Endothelial cell of umbilical vein (primary cell): ENCODE data around the gene ACAD10.

Experiments used
- EZH2 ChIP-seq: IDR thresholded peaks from 2 replicates; pipeline ENCODE4 v1.6.1; 2012; ENCODE audit warnings: borderline replicate concordance, low read depth, mild to moderate bottlenecking, moderate library complexity, low read length, inconsistent platforms; ENCODE audit not compliant: severe bottlenecking
- FOS ChIP-seq: IDR thresholded peaks from 2 replicates; pipeline ENCODE4 v1.6.1; 2011; ENCODE audit warnings: mild to moderate bottlenecking, low read length, moderate library complexity, borderline replicate concordance; ENCODE audit not compliant: insufficient read depth
- JUN ChIP-seq: IDR thresholded peaks from 2 replicates; pipeline ENCODE4 v1.6.1; 2011; ENCODE audit warnings: borderline replicate concordance, low read depth; ENCODE audit not compliant: insufficient read length, insufficient read depth
- MYC ChIP-seq: IDR thresholded peaks from one replicate; pipeline ENCODE4 v1.6.1; 2011; ENCODE audit warnings: mild to moderate bottlenecking, low read depth, low read length
- POLR2A ChIP-seq: IDR thresholded peaks from 2 replicates; pipeline ENCODE4 v1.6.1; 2012; ENCODE audit warnings: low read depth, mild to moderate bottlenecking, control low read depth, low read length
- POLR2AphosphoS5 ChIP-seq: IDR thresholded peaks from 2 replicates; pipeline ENCODE4 v1.6.1; 2012; ENCODE audit warnings: low read depth, mild to moderate bottlenecking, control low read depth, low read length, moderate library complexity; ENCODE audit not compliant: insufficient read depth
- TF ChIP-seq, protein P1 (sequence below), 2 donors: IDR thresholded peaks; 1 replicate in 1 of 2; 2 replicates in 1 of 2; pipeline ENCODE4 v1.5.1; 2011; ENCODE audit warnings: low read length in 2 of 2, mild to moderate bottlenecking in 2 of 2, moderate library complexity in 2 of 2, control low read depth in 1 of 2, inconsistent platforms in 1 of 2, low read depth in 1 of 2; ENCODE audit not compliant: insufficient read depth in 1 of 2; ENCODE audit errors: extremely low read depth in 1 of 2
- TF ChIP-seq, protein P2 (sequence below): IDR thresholded peaks from 2 replicates; pipeline ENCODE4 v1.6.1; 2011; ENCODE audit not compliant: insufficient read depth, insufficient read length

DNA sequence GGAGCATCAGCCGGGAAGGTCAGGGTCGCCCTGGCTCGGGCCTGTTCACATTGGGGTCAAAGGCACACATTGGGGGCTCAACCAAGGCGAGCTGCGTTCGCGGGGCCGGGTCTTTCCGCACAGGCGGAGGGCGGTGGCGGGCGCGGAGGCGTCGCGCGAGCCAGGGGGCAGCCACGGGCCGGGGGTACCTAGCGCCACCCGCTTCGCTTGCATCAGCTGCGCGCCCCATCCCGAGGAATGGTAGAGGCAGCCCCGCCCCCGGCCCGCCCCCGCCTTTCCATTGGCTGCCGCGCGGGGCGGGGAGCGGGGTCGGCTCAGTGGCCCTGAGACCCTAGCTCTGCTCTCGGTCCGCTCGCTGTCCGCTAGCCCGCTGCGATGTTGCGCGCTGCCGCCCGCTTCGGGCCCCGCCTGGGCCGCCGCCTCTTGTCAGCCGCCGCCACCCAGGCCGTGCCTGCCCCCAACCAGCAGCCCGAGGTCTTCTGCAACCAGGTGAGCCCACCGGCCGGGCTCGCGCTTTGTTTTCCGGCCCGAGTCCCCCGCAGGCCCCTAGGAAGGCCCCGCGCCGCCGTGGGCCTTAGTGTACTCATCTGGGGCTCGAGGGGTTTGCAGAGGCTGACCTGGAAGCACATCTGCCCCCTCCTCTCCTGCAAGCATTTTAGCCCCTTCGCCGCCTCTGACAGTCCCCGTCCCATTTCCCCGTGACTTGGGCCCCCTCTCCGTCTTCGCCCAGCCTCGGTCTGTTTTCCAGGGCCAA is 80.9 kb downstream of the ACAD10 start, which contains the start of gene ALDH2:
- TF ChIP-seq FOS (no peak), JUN (no peak), POLR2A (peak; percentile 82), POLR2AphosphoS5 (peak; percentile 79), EZH2 (no peak), MYC (no peak)
- TF ChIP-seq, protein P1, sequence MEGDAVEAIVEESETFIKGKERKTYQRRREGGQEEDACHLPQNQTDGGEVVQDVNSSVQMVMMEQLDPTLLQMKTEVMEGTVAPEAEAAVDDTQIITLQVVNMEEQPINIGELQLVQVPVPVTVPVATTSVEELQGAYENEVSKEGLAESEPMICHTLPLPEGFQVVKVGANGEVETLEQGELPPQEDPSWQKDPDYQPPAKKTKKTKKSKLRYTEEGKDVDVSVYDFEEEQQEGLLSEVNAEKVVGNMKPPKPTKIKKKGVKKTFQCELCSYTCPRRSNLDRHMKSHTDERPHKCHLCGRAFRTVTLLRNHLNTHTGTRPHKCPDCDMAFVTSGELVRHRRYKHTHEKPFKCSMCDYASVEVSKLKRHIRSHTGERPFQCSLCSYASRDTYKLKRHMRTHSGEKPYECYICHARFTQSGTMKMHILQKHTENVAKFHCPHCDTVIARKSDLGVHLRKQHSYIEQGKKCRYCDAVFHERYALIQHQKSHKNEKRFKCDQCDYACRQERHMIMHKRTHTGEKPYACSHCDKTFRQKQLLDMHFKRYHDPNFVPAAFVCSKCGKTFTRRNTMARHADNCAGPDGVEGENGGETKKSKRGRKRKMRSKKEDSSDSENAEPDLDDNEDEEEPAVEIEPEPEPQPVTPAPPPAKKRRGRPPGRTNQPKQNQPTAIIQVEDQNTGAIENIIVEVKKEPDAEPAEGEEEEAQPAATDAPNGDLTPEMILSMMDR (IDR thresholded peaks at IDR 0.05; ENCODE audit: extremely low read depth in 1 of 2, insufficient read depth in 1 of 2, low read depth in 1 of 2, low read length in 2 of 2), result no peak
- TF ChIP-seq, protein P2, sequence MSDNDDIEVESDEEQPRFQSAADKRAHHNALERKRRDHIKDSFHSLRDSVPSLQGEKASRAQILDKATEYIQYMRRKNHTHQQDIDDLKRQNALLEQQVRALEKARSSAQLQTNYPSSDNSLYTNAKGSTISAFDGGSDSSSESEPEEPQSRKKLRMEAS, result no peak
